Measurements from ENCODE around the gene KREMEN1. TPM values are rescaled to one million over a fixed set of nuclear protein-coding genes. Genes with fewer than 3 reads are reported as not detected.
A peak's percentile ranks its signal among the peaks of the same experiment; 100 is the strongest.

Gene KREMEN1
- total and polyA plus RNA-seq, 5 donors = 37.2 to 73.0 (median 67.2) TPM

DNA sequence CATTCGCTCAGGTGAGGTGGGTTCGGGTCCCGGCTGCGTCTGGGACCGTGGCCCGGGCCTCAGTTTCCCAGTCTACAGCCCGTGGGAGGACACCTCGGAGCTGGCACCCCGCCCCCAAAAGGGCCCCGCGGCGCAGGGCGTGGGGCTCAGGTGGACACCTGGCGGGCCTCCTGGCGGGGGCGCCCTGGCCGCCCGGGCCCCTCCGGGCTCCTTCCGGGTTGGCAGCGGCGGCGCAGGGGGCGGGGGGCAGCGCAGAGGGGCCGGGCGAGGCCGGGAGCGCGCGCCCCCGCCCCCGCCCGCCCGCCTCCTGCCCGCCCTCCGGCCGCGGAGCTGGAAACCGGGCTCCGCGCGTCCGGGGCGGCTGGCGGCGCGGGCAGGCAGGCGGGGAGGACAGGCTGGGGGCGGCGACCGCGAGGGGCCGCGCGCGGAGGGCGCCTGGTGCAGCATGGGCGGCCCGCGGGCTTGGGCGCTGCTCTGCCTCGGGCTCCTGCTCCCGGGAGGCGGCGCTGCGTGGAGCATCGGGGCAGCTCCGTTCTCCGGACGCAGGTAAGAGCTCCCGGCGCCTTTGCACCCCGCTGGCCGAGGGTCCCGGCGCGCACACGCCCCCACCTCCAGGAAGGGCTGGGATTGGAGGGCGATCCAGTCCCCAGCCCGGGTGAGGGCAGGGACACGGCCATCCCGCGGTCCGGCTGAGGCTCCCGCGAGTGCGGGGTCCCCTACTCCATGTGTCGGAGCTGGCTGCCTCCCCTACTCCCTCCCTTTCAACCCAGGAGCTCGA lies 132.9 kb downstream of the KREMEN1 start, which contains the start of gene EMID1:
Gene EMID1 (plus strand): TSS at position 303 of the 778 bp plus-strand sequence. CDS start 143 bp downstream, at position 446.
- WGBS = 3% methylated on average over 90 of the region's 90 CpGs
- Histone ChIP-seq H3K4me3 (ENCODE audit: low read length) (peak within 1 kb of the TSS; percentile 73), H3K4me1 (ENCODE audit: control insufficient read depth, insufficient read depth, low read length) (peaks cover 4% of the 10 kb centered on the region), H3K27ac (ENCODE audit: low read length) (no peak within 1 kb of the TSS), H3K9me3 (ENCODE audit: control insufficient read depth, low read length) (no peaks in the 10 kb centered on the region), H3K27me3 (ENCODE audit: control insufficient read depth, insufficient read depth) (no peaks in the 10 kb centered on the region)
- intact Hi-C loops (cut with DNase I) = no loop called here
- ATAC-seq (peak; percentile 31 to 42), DNase-seq (peak; percentile 40 to 77 (median 72))

DNA sequence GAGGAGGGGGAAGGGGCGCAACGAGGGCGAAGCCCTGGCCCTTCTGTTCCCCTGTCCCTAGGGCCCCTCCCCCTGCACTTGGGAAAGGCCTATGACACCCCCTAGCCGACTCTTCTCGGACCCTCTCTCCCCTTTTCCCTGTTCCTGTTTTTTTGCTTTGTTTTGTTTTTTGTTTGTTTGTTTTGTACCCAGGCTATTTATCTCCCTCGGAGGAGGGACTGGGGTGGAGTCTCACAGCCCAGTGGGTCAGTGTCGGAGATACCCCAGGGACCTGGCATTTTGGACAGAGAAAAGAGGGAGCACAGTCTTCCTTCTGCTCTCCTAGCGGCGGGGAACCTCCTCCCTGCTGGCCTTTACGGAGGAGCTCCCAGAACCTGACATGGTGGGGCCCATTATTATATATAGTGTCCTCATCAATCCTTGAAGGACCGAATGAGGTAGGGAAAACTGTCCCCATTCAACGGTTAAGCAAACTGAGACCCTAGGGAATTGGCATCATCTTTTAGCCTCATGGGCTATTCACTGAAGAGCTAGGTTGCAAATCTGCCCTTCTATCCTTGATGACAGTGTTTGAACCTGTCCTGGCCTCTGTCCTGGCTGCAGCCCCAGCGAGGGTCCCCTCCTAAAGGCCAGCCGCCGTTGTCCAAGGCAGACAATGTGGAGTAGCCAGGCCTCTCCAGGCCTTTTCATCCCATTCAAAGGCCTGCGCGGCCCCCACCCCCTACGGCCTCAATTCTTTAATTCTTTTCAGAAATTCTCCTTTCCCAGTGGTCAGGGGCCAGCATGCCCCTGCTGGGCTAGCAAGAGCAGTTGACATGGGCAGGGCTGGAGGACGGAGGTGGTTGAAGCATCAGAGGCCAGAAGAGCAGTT lies 133.8 kb downstream of the KREMEN1 start:
- H3K4me1 ChIP-seq (ENCODE audit: control insufficient read depth, insufficient read depth, low read length) = peaks cover 4% of the 10 kb centered on the region
- DNase-seq (no peak), ATAC-seq (peak in 1 of 2 donors; percentile 6)
- H3K27ac ChIP-seq (ENCODE audit: low read length) = no peak overlapping the region
- peak overlapping the region; percentile 73 for H3K4me3 ChIP-seq (ENCODE audit: low read length)
- intact Hi-C loops (cut with DNase I) = no loop called here
- 50% methylated on average over 19 of the region's 19 CpGs for WGBS
- H3K27me3 ChIP-seq (ENCODE audit: control insufficient read depth, insufficient read depth) = no peaks in the 10 kb centered on the region
- no peaks in the 10 kb centered on the region for H3K9me3 ChIP-seq (ENCODE audit: control insufficient read depth, low read length)

DNA sequence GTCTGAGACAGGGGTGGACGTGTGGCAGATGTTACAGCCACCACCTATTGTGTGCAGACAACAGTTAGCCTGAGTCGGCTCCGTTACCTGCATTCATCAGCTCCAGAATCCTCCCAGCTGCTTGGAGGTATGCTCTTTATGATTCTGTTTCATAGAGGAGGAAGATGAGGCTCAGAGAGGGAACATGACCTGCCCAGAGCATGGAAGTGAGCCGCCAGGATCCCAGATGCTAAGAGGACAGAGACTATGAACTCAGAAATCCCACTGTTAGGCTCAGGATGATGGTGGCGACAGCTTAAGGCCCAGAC lies 134.4 kb downstream of the KREMEN1 start:
- intact Hi-C loops (cut with DNase I) = no loop called here
- 95% methylated on average over 5 of the region's 5 CpGs for whole genome bisulfite sequencing

DNA sequence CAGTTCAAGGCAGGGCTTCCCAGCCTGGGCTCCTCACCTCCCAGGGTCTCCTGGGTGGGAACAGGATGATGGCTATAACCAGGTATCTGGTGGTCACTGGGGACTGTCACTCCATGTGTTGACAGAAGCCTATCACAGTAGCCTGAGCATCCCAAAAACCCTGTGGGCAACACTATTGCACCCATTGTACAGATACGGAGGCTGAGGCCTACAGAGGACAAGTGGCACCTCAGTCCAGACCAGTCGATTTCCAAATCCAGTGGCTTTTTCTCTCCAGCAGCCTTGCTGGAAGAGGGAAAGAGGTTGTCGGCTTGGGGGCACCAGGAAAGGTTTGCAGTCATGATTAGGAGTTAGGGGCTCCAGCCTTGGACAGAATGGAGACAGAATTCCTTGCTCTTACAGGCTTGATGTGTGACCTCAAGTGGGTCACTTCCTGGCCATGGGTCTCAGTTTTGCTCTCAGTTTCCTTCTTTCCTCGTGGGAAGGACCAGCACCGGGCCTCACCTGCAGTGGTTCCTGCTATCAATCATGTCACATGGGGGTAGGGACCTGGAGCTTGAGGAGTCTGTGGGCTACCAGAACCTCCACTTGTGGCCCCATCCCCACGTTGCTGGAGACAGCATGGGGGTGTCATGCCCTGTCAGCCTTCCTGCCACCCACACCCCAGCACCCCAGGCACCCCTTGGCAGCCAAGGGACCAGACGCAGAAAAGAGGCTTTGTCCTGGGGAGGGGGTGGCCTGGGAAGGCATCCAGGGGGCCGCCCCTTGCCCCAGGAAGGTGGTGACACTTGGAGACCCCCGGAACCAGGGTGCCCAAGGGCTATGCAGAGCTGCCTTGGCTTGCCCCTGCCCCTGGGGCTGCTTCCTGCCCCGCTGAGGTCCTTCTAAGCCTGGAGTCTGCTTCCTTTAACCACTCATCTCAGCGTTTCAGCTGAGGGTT lies 135.0 kb downstream of the KREMEN1 start:
- Histone ChIP-seq H3K27me3 (ENCODE audit: control insufficient read depth, insufficient read depth) (no peaks in the 10 kb centered on the region), H3K4me3 (ENCODE audit: low read length) (no peak overlapping the region), H3K9me3 (ENCODE audit: control insufficient read depth, low read length) (no peaks in the 10 kb centered on the region), H3K27ac (ENCODE audit: low read length) (no peak overlapping the region), H3K4me1 (ENCODE audit: control insufficient read depth, insufficient read depth, low read length) (peaks cover under 1% of the 10 kb centered on the region)
- intact Hi-C loops (cut with DNase I) = no loop called here
- ATAC-seq = no peak
- 78% methylated on average over 11 of the region's 11 CpGs for WGBS
- no peak for DNase-seq

More for the DNA sequence above, 134.4 kb downstream of the KREMEN1 start:
- DNase-seq = no peak
- Histone ChIP-seq H3K9me3 (ENCODE audit: control insufficient read depth, low read length) (no peaks in the 10 kb centered on the region), H3K4me1 (ENCODE audit: control insufficient read depth, insufficient read depth, low read length) (peaks cover 4% of the 10 kb centered on the region), H3K4me3 (ENCODE audit: low read length) (no peak overlapping the region), H3K27ac (ENCODE audit: low read length) (no peak overlapping the region), H3K27me3 (ENCODE audit: control insufficient read depth, insufficient read depth) (no peaks in the 10 kb centered on the region)
- ATAC-seq = no peak

DNA sequence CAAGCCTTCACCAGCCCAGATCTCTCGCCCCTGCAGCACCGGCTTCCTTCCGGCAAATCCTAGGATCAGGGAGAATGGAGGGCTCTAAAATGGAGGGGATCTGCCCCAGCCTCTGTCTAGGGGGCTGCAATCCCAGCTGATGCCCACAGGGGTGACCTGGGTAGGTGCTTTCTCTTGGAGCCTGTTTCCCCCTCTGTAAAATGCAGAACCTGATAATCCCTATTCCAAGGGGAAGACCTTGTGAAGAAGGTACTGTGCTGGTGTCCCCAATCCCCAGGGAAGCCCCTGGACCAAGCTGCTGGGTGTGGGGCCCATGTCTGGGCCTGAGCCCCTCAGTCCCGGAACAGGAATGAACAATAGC lies 135.6 kb downstream of the KREMEN1 start:
- Histone ChIP-seq H3K27ac (ENCODE audit: low read length) (no peak overlapping the region), H3K9me3 (ENCODE audit: control insufficient read depth, low read length) (no peaks in the 10 kb centered on the region), H3K4me3 (ENCODE audit: low read length) (no peak overlapping the region), H3K4me1 (ENCODE audit: control insufficient read depth, insufficient read depth, low read length) (no peaks in the 10 kb centered on the region), H3K27me3 (ENCODE audit: control insufficient read depth, insufficient read depth) (no peaks in the 10 kb centered on the region)
- intact Hi-C loops (cut with DNase I) = no loop called here
- WGBS = 89% methylated on average over 4 of the region's 4 CpGs
- no peak for DNase-seq
- no peak for ATAC-seq

DNA sequence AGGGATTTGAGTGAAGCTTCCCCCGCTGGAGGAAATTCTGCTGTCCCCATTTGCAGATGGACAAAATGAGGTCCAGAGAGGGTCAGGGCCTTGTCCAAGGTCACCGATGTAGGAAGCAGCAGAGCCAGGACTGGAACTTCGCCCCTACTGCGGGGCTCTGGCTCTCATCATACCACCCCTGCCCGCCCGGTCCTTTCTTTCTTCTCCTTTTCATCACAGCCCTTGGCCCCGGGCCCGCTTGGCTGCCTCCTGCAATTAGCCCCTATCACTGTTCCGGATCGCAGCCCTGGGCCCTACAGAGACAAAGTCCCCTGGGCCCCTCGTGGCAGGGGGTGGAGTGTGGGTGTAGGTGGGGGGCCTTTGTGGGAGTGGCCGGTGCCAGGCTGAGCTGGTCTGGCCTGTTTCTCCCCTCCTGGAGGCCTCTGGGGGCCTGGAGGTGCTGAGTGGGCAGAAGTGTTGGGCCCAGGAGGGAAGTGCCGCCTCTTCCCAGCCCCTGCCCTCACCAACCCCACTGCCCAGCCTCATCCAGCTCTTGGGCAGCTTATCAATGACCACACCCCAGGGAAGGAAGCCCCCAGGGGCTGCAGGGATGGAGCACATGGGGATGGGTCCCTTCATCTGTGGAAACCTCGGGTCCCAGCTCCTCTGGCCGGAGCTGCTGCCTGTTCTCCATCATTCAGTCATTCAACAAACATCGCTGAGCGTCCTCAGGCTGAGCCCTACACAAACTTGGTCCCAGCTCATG lies 136.2 kb downstream of the KREMEN1 start:
- no peak for ATAC-seq
- Histone ChIP-seq H3K27ac (ENCODE audit: low read length) (no peak overlapping the region), H3K4me1 (ENCODE audit: control insufficient read depth, insufficient read depth, low read length) (no peaks in the 10 kb centered on the region), H3K27me3 (ENCODE audit: control insufficient read depth, insufficient read depth) (no peaks in the 10 kb centered on the region), H3K4me3 (ENCODE audit: low read length) (no peak overlapping the region), H3K9me3 (ENCODE audit: control insufficient read depth, low read length) (no peaks in the 10 kb centered on the region)
- intact Hi-C loops (cut with DNase I) = no loop called here
- 74% methylated on average over 17 of the region's 17 CpGs for WGBS
- no peak for DNase-seq

DNA sequence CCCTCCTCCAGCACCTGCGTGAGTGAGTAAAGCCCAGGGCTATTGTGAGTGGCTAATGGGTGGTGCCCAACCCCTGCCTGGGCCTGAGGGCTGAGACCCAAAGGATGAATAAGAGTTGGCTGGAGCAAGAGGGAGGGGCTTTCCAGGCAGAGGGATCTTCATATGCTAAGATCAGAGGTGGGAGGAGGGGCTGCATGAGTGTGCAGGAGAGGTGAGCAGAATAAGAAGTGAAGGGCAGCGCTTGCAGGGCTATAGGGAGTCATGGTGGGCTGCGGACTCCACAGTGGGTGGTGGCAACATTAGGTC lies 136.7 kb downstream of the KREMEN1 start:
- intact Hi-C loops (cut with DNase I) = no loop called here
- DNase-seq (no peak), ATAC-seq (no peak)
- WGBS = 96% methylated on average over 3 of the region's 3 CpGs
- no peaks in the 10 kb centered on the region for H3K4me1 ChIP-seq (ENCODE audit: control insufficient read depth, insufficient read depth, low read length)
- no peaks in the 10 kb centered on the region for H3K27me3 ChIP-seq (ENCODE audit: control insufficient read depth, insufficient read depth)
- H3K27ac ChIP-seq (ENCODE audit: low read length) = no peak overlapping the region
- no peaks in the 10 kb centered on the region for H3K9me3 ChIP-seq (ENCODE audit: control insufficient read depth, low read length)
- H3K4me3 ChIP-seq (ENCODE audit: low read length) = no peak overlapping the region

DNA sequence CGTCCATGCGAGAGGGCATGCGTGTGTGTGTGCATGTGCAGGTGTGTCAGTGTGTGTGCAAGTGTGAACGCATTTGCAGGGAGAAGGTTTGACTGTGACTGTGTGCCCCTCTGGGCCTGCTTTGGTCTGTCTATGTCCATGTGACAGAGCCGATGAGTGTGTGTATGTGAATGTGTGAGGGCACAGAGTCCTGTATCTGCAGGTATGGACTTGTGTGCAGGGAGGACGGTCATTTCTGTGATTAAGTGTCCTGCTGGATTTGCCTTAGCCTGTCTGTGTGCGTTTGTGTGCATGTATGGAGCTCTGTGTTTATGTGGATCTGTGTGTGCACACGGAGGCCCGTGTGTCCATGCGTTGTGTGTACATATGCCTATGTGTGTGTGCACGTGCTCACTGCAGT lies 138.2 kb downstream of the KREMEN1 start:
- intact Hi-C loops (cut with DNase I) = no loop called here
- ATAC-seq (no peak), DNase-seq (no peak)
- Histone ChIP-seq H3K27ac (ENCODE audit: low read length) (no peak overlapping the region), H3K9me3 (ENCODE audit: control insufficient read depth, low read length) (no peaks in the 10 kb centered on the region), H3K4me1 (ENCODE audit: control insufficient read depth, insufficient read depth, low read length) (no peaks in the 10 kb centered on the region), H3K27me3 (ENCODE audit: control insufficient read depth, insufficient read depth) (no peaks in the 10 kb centered on the region), H3K4me3 (ENCODE audit: low read length) (no peak overlapping the region)
- WGBS = 89% methylated on average over 11 of the region's 11 CpGs

DNA sequence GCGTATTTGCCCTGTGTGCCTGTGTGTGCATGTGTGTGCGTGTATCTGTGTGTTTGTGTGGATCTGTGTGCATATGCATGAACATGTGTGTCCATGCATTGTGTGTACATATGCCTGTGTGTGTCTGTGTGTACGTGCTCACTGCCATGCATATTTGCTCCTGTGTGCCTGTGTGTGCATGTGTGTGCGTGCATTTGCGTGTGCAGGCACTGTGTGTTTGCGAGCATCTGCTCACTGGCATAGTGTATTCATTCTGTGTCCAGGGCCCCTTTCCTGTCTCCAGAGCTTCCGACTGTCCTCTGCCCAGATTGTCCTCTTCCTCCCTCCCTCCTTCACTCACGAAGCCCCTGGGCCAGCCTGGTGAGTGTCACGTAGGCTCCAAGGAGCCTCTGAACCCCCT lies 138.6 kb downstream of the KREMEN1 start:
- intact Hi-C loops (cut with DNase I) = no loop called here
- WGBS = 91% methylated on average over 9 of the region's 9 CpGs
- Histone ChIP-seq H3K9me3 (ENCODE audit: control insufficient read depth, low read length) (no peaks in the 10 kb centered on the region), H3K4me1 (ENCODE audit: control insufficient read depth, insufficient read depth, low read length) (no peaks in the 10 kb centered on the region), H3K27ac (ENCODE audit: low read length) (no peak overlapping the region), H3K4me3 (ENCODE audit: low read length) (no peak overlapping the region), H3K27me3 (ENCODE audit: control insufficient read depth, insufficient read depth) (no peaks in the 10 kb centered on the region)
- DNase-seq (no peak), ATAC-seq (no peak)

DNA sequence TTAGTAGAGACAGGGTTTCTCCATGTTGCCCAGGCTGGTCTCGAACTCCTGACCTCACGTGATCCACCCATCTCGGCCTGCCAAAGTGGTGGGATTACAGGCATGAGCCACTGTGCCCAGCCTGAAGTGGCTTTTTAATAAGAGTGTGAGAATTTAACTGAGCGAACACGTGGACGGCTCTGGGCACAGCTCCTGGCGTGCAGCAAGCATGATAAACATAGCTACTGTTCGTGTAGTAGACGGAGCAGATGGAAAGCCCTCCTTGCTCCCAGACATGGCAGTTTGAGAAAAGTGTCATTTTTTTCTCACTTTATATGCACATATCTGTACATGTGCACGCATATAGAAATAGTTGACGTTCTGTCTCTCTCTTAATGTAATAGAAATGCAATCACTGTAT lies 139.9 kb downstream of the KREMEN1 start:
- DNase-seq (no peak), ATAC-seq (no peak)
- no peaks in the 10 kb centered on the region for H3K9me3 ChIP-seq (ENCODE audit: control insufficient read depth, low read length)
- no peak overlapping the region for H3K27ac ChIP-seq (ENCODE audit: low read length)
- intact Hi-C loops (cut with DNase I) = no loop called here
- 72% methylated on average over 11 of the region's 11 CpGs for WGBS
- no peaks in the 10 kb centered on the region for H3K27me3 ChIP-seq (ENCODE audit: control insufficient read depth, insufficient read depth)
- no peak overlapping the region for H3K4me3 ChIP-seq (ENCODE audit: low read length)
- no peaks in the 10 kb centered on the region for H3K4me1 ChIP-seq (ENCODE audit: control insufficient read depth, insufficient read depth, low read length)
